Measurements from ENCODE around the gene VAMP5. TPM values are rescaled to one million over a fixed set of nuclear protein-coding genes. Genes with fewer than 3 reads are reported as not detected.

VAMP5 gene
- polyA plus RNA-seq, 1 donor = 18.0 TPM

DNA sequence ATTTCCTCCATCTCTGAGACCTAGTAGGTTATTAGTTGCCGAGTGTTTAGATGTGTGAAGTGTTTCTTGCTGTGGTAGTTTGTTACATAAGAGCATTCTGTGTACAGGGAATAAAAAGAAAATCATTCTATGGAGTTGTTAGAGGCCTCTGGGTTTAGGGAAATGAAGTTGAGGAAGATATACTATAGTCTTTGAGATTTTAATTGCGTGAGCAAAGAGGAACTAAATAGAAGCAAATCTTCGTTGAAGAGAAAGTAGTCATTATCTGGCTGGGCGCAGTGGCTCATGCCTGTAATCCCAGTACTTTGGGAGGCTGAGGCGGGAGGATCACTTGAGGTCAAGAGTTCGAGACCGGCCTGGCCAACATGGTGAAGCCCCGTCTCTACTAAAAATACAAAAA, 50.8 kb downstream of the VAMP5 start:
- H3K36me3 ChIP-seq (ENCODE audit: control insufficient read depth, insufficient read depth, low read length) = peaks cover 82% of the 10 kb centered on the region
- no peaks in the 10 kb centered on the region for H3K4me1 ChIP-seq (ENCODE audit: control insufficient read depth, insufficient read depth, low read length)
- H3K9me3 ChIP-seq (ENCODE audit: control insufficient read depth, low read depth, low read length) = no peaks in the 10 kb centered on the region
- DNase-seq = no peak
- no peaks in the 10 kb centered on the region for H3K27me3 ChIP-seq (ENCODE audit: control insufficient read depth, insufficient read depth, low read length)
- no peak overlapping the region for H3K27ac ChIP-seq (ENCODE audit: low read length)
- H3K4me3 ChIP-seq (ENCODE audit: low read length) = no peak overlapping the region
- 100% methylated on average over 3 of the region's 8 CpGs for WGBS (ENCODE audit: insufficient coverage, low lambda C conversion rate)

DNA sequence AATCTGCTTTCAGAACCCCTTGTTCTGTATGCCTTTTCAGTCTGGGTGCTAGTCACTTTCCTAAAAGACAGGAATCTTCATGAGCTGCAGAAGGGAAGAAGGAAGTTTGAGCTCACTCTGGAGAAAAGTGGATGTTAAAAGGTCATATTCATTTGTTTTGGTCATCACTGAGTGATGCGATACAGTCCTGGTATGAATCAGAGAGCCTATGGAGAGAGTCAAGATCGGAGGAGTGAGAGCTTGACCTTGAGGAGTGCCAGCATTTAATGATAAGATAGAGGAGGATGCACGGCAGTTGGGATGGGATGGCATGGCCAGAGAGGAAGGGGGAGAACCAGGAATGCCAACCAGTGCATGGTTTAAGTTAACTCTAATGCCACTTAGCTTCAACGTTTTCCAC, 51.4 kb downstream of the VAMP5 start:
- H3K36me3 ChIP-seq (ENCODE audit: control insufficient read depth, insufficient read depth, low read length) = peaks cover 82% of the 10 kb centered on the region
- no peaks in the 10 kb centered on the region for H3K9me3 ChIP-seq (ENCODE audit: control insufficient read depth, low read depth, low read length)
- no peak overlapping the region for H3K4me3 ChIP-seq (ENCODE audit: low read length)
- no peaks in the 10 kb centered on the region for H3K4me1 ChIP-seq (ENCODE audit: control insufficient read depth, insufficient read depth, low read length)
- no peak overlapping the region for H3K27ac ChIP-seq (ENCODE audit: low read length)
- DNase-seq = no peak
- 76% methylated on average over 3 of the region's 4 CpGs for WGBS (ENCODE audit: insufficient coverage, low lambda C conversion rate)
- H3K27me3 ChIP-seq (ENCODE audit: control insufficient read depth, insufficient read depth, low read length) = no peaks in the 10 kb centered on the region

DNA sequence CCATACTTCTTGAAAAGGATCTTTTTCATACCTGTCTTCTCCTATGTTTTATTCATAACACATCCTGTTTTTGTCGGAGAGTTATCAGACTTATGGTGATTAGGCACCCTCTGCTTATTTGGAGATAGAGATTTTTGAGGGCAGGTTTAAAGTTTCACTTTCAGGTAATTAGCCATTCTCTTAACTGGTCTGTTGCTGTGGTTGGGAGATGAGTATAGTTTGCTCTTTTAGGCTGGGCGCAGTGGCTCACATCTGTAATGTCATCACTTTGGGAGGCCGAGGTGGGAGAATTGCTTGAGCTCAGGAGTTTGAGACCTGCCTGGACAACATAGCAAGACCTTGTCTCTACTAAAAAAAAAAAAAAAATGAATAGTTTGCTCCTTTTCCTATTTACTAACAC, 58.5 kb downstream of the VAMP5 start:
- Histone ChIP-seq H3K4me3 (ENCODE audit: low read length) (no peak overlapping the region), H3K4me1 (ENCODE audit: control insufficient read depth, insufficient read depth, low read length) (no peaks in the 10 kb centered on the region), H3K27ac (ENCODE audit: low read length) (no peak overlapping the region), H3K9me3 (ENCODE audit: control insufficient read depth, low read depth, low read length) (no peaks in the 10 kb centered on the region), H3K36me3 (ENCODE audit: control insufficient read depth, insufficient read depth, low read length) (peaks cover 93% of the 10 kb centered on the region), H3K27me3 (ENCODE audit: control insufficient read depth, insufficient read depth, low read length) (no peaks in the 10 kb centered on the region)
- no peak for DNase-seq
- WGBS (ENCODE audit: insufficient coverage, low lambda C conversion rate) = no CpG with 5 or more reads among the region's 3 CpGs

Other genes with a start within 250 kb of the VAMP5 start
- gene RETSAT, start 229.9 kb upstream of the VAMP5 start, polyA plus RNA-seq = 56.8 TPM
- gene ELMOD3, start 229.7 kb upstream of the VAMP5 start, polyA plus RNA-seq = 29.0 TPM
- 40.7 TPM for gene CAPG, start 174.1 kb upstream of the VAMP5 start, polyA plus RNA-seq
- gene SH2D6, start 165.7 kb upstream of the VAMP5 start, polyA plus RNA-seq = 3.8 TPM
- gene MAT2A, start 45.3 kb upstream of the VAMP5 start, polyA plus RNA-seq = 345 TPM
- 24.8 TPM for gene GGCX, start 22.9 kb upstream of the VAMP5 start, polyA plus RNA-seq
- 158 TPM for gene VAMP8, start 6.8 kb upstream of the VAMP5 start, polyA plus RNA-seq
- 131 TPM for gene RNF181, start 11.3 kb downstream of the VAMP5 start, polyA plus RNA-seq
- 40.9 TPM for gene TMEM150A, start 18.3 kb downstream of the VAMP5 start, polyA plus RNA-seq
- gene C2orf68, start 27.6 kb downstream of the VAMP5 start, polyA plus RNA-seq = 44.1 TPM
- gene USP39, start 31.8 kb downstream of the VAMP5 start, polyA plus RNA-seq = 45.2 TPM
- gene SFTPB, start 83.8 kb downstream of the VAMP5 start, polyA plus RNA-seq = 0.01 TPM
- gene GNLY, start 109.9 kb downstream of the VAMP5 start, polyA plus RNA-seq = 13.1 TPM
- 5.1 TPM for gene ATOH8, start 169.6 kb downstream of the VAMP5 start, polyA plus RNA-seq